ENCODE results near the gene ALX4. TPM values are rescaled to one million over a fixed set of nuclear protein-coding genes. Genes with fewer than 3 reads are reported as not detected.

Gene ALX4
- total RNA-seq, 1 donor from 2014 or later, result 1.2 TPM

GRCh38 chr11:44270403-44271273, 39.3 kb downstream of the ALX4 start:
- FAIRE-seq (no peak), DNase-seq (ENCODE audit: low spot score in 2 of 2) (no peak)

- DNase-seq (ENCODE audit: low spot score in 2 of 2) (no peak), FAIRE-seq (no peak)
Measured at GRCh38 chr11:44269369-44270351, 40.3 kb downstream of the ALX4 start.

DNA sequence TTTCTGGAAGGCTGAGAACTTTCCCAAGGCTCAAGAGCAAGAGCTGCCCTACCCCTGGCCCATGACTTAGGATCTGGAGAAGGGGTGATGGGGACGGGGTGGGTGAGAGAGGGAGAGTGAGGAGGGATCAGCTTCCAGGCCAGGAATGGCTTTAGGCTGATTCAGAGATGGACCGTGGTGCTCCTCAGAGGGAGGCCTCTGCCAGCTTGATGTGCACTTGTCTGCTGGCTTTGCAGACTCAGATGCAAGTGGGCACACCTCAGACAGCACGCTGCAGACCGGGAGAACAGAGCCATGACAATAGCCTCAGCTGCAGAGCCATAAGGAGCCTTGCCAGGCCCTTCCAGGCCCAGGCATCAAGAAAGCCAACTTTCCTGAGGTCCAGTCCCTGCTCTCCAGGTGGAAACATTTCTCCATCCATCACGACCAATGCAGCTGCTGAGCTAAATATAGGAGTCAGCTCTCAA, 41.3 kb downstream of the ALX4 start:
- FAIRE-seq (no peak), DNase-seq (ENCODE audit: low spot score in 2 of 2) (no peak)

DNA sequence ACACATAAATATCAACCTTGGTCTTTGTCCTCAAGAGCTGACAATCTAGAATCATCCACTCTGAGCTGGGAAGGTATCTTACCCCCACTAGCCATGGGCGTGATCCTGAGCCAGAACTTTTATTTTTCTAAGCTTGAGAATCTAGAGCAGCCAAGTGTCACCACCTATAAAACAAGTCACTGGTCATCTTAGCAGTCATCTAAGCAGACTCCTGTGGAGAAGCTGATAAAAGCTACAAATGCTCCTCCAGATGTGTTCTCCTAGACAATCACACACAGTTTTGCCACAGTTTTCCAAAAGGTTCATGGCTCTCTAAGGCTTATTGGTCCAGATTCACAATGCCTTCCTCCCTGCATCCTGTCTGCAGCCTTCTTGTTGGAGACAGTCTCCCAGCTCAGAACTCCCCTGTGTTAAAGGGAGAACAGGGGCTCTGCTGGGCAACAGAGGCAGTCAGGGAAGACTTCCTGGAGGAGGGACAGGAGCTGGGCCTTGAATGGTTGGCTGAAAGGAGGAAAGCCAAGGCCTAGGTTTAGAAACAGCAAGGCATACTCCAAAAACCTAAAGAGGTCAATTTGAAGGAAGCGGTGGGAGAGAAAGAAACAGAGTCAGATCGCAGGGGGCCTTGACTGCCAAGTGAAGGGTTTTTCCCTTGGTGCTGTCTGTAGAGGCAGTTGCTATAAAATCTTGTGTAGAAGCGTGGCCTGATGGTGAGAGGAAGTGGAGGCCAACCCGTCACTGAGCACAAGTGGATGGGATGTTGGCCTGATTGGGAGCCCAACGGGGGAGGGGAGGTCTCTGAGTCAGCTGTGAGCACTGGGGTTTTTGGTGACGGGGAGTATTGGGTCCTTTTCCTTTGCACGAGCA, 42.0 kb downstream of the ALX4 start:
- no peak for DNase-seq (ENCODE audit: low spot score in 2 of 2)
- no peak for FAIRE-seq

DNA sequence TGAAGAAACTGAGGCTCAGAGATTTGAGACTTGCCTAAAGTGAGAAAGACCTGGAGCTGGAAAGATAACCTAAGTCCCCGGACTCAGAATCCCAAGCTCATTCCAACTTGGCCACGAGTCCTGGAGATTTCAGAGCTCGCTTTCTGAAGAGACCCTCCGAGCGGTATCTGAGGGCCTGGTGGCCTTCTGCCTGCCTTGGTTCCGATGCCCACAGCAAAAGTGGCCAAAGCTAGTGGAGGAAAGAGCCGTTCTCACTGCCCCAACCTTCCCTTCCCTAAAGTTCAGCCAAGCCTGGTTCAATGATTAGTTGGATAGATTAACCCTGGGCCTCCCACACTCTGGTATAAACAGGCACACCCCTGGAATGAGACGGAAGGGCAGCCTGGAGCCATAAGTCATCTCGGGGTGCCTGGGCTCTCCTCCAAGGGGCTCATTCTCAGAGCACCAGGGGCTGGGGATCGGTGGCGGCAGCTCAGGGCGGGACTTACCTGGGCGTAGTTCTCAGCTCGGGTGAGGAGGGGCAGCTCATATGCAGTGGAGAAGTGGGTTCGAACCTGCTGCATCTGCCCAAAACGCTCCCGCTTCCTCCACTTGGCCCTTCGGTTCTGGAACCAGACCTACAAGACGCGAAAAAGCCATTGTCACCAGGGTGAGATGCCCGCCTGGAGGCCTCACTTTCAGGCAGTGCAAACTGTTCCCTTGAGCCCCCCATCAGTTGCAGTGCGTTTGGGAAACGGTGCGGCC, 42.8 kb downstream of the ALX4 start:
- DNase-seq (ENCODE audit: low spot score in 2 of 2), result no peak
- FAIRE-seq, result no peak

DNA sequence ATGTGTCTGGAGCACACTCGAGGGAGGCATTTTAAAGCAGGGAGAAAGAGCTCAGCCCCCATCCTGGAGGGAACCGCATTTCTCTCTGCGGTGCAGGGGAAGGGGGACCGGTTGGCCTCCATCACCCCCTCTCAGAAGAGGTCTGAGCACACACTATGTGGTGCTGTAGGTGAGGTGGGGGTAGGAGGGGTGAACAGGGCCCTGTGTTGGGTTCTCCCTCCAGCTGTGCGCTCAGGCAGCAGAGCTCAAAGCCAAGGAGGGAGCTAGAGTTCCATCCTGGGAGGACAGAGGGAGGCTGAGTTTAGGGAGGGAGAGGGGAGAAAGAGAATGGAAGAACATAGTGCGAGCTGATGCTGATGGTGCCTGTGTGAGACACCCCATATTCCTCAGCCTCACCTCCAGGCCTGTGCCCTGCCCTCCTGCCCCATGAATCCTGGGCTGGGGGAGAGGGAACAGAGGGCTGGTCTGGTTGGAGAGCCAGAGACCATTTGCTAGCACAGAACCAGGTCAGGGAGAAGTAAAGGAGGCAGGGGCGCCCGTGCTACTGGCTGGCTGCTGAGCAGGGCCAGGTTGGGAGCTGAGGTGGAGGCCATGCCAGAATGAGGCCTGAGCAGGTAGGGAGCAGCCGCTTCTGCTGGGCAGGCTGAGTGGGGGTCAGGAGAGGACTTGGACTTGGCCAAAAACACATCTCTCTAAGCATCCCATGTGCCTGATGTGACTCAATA, 43.7 kb downstream of the ALX4 start:
- DNase-seq (ENCODE audit: low spot score in 2 of 2) (no peak), FAIRE-seq (no peak)

DNA sequence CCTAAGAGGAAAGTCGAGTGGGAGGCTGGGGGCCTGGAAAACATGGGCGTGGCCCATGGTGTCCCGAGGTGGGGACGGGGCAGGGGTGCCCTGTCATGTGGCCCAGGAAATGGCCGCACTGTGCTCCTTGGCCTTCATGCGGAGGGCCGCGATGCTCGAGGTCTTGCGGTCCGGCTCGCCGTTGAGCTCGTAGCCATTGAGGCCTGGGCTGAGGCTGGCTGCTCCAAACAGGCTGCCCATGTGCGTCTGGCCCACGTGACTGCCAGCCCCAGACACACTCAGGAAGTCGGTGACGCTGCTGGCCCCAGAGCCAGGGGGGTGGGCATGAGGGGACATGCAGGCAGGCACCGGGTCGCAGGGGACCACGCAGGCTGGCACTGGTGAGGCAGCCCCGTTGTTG, 45.2 kb downstream of the ALX4 start:
- DNase-seq (ENCODE audit: low spot score in 2 of 2) (no peak), FAIRE-seq (no peak)

- FAIRE-seq, result no peak
- no peak for DNase-seq (ENCODE audit: low spot score in 2 of 2)
Measured at GRCh38 chr11:44264438-44264749, 45.5 kb downstream of the ALX4 start.

- DNase-seq (ENCODE audit: low spot score in 2 of 2) (no peak), FAIRE-seq (no peak)
Measured at GRCh38 chr11:44263738-44264437, 46.1 kb downstream of the ALX4 start.

- no peak for FAIRE-seq
Measured at GRCh38 chr11:44261800-44262591, 47.9 kb downstream of the ALX4 start.

GRCh38 chr11:44260081-44260480, 49.9 kb downstream of the ALX4 start:
- DNase-seq (ENCODE audit: low spot score in 2 of 2) (no peak), FAIRE-seq (no peak)

More at GRCh38 chr11:44261800-44262591, 47.9 kb downstream of the ALX4 start:
- DNase-seq (ENCODE audit: low spot score in 2 of 2), result no peak

DNA sequence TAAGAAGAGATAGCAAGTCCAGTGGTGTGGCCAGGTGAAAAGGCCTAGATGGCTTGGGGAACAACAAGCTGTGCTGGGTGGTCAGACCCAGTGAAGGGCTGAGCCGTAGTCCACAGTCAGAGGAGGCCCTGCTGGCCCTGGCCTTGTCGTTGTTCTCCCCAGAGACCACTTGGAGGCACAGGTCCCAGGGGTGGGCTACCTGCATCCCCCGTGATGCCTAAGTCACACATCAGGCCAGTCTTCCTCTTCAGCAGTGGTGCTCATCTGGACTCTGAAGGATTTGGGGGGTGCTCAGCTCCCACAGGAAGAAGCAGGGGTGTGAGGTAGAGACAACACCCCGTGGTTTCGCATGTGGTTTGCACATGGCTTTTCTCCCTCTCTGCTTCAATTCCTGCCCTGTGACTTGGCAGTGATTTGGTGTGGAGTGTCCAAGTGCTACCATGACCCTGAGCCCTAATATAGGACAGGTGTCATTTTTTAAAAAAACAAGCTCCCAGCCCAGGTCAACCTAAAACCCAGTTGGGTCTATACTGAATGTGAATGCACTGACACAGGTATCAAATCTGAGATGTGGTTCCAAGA, 51.0 kb downstream of the ALX4 start:
- FAIRE-seq (no peak), DNase-seq (ENCODE audit: low spot score in 2 of 2) (no peak)

DNA sequence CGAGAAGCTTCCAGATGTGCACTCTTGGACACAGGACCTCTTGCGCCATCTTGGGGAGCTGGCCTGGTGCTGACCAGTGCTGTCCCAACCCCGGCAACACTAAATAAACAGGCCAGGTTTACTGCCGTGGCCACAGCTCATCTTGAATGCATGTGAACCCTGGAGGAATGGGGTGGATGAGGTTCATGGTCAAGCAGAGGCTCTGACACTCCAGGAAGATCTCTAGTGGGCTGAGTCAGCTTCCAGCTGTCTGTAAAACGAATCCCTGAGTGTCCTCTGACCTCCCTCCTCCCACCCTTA, 51.8 kb downstream of the ALX4 start:
- no peak for FAIRE-seq
- no peak for DNase-seq (ENCODE audit: low spot score in 2 of 2)

GRCh38 chr11:44257338-44258189, 52.4 kb downstream of the ALX4 start:
- FAIRE-seq, result no peak

DNA sequence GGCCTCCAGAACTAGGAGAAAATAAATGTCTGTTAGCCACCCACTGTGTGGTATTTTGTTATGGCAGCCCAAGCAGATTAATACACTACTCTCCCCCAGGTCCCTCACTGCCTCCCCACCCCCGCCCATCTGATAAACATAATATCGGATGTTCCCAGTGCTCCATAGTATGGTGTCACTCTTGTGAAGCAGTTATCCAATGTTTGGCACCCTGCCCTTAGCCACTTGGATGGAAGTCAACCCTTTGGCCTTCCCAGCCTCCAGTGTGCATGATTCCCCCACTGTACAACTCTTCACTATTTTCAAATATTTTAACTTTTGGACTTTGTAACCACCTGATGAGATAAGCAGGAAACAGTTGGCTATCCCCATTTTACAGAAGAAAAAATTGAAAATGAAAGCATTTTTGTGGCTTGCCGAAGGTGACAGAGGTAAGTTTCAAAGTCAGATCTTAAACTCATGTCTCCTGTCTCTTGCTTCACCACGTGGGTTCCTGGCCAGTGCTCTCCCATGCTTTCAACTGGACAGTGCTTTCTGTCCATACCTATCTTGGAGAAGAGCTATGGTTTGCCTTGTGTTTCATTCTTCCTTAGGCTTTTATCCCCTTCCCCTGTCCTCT, 53.2 kb downstream of the ALX4 start:
- no peak for DNase-seq (ENCODE audit: low spot score in 2 of 2)
- FAIRE-seq, result no peak

More at GRCh38 chr11:44257338-44258189, 52.4 kb downstream of the ALX4 start:
- no peak for DNase-seq (ENCODE audit: low spot score in 2 of 2)

All from frontal cortex (tissue), 4 donors.